Tibial artery (tissue), 4 donors: ENCODE results near the gene PLEKHJ1.

Experiments used
- DNase-seq, 2 donors: peaks; one replicate each; pipeline ENCODE4 v3.0.0-alpha.2; 2019
- H3K27ac ChIP-seq, 2 donors: fragments of 200-600 bp; sonication (generic) in 1 of 2; 1 replicate in 1 of 2; 2 replicates in 1 of 2; pipeline ENCODE4 v1.5.1; 2018 to 2019; ENCODE audit warnings: mild to moderate bottlenecking in 1 of 2
- H3K27me3 ChIP-seq, 2 donors: fragments of 200-600 bp; sonication (generic) in 1 of 2; one replicate each; pipeline versions ENCODE4 v1.5.1 to v1.6.0; 2016 to 2019
- H3K36me3 ChIP-seq, 3 donors: fragments of 200-600 bp; sonication (generic) in 2 of 3; one replicate each; pipeline ENCODE4 v1.5.1; 2016 to 2019; ENCODE audit warnings: mild to moderate bottlenecking in 2 of 3
- H3K4me1 ChIP-seq, 4 donors: fragments of 200-600 bp; sonication (generic) in 2 of 4; 1 replicate in 3 of 4; 2 replicates in 1 of 4; pipeline ENCODE4 v1.5.1; 2016 to 2019
- H3K4me3 ChIP-seq, 2 donors: fragments of 200-600 bp; sonication (generic) in 1 of 2; 1 replicate in 1 of 2; 2 replicates in 1 of 2; pipeline ENCODE4 v1.5.1; 2018 to 2019; ENCODE audit warnings: mild to moderate bottlenecking in 2 of 2
- H3K9me3 ChIP-seq, 3 donors: fragments of 200-600 bp; sonication (generic) in 1 of 3; one replicate each; pipeline ENCODE4 v1.5.1; 2016 to 2019
- intact Hi-C: fragments of 100-400 bp; cut with DNase I; formaldehyde crosslinking; loops from one replicate; pipeline ENCODE4 v1.15.0; 2023; ENCODE audit warnings: low total_unique reads
- TF ChIP-seq, protein P1 (sequence below), 2 experiments: fragments of 200-600 bp in 1 of 2; fragments of 450-650 bp in 1 of 2; IDR thresholded peaks; one replicate each; pipeline ENCODE4 v1.5.1; 2017 to 2019; ENCODE audit warnings: antibody characterized with exemption in 2 of 2, mild to moderate bottlenecking in 1 of 2, moderate library complexity in 1 of 2

PLEKHJ1 gene

GRCh38 chr19:2255112-2255845, 19.1 kb upstream of the PLEKHJ1 start:
- Histone ChIP-seq H3K36me3 (no peaks in the 10 kb centered on the region), H3K4me1 (peaks cover 0 to 36% (median 33%) of the 10 kb centered on the region in 4 donors), H3K4me3 (no peak overlapping the region), H3K9me3 (no peaks in the 10 kb centered on the region), H3K27me3 (peaks cover 3 to 40% of the 10 kb centered on the region in 2 donors), H3K27ac (no peak overlapping the region)
- intact Hi-C loops = no loop called here
- TF ChIP-seq, protein P1, sequence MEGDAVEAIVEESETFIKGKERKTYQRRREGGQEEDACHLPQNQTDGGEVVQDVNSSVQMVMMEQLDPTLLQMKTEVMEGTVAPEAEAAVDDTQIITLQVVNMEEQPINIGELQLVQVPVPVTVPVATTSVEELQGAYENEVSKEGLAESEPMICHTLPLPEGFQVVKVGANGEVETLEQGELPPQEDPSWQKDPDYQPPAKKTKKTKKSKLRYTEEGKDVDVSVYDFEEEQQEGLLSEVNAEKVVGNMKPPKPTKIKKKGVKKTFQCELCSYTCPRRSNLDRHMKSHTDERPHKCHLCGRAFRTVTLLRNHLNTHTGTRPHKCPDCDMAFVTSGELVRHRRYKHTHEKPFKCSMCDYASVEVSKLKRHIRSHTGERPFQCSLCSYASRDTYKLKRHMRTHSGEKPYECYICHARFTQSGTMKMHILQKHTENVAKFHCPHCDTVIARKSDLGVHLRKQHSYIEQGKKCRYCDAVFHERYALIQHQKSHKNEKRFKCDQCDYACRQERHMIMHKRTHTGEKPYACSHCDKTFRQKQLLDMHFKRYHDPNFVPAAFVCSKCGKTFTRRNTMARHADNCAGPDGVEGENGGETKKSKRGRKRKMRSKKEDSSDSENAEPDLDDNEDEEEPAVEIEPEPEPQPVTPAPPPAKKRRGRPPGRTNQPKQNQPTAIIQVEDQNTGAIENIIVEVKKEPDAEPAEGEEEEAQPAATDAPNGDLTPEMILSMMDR (IDR thresholded peaks at IDR 0.05) = no peak
- no peak for DNase-seq

DNA sequence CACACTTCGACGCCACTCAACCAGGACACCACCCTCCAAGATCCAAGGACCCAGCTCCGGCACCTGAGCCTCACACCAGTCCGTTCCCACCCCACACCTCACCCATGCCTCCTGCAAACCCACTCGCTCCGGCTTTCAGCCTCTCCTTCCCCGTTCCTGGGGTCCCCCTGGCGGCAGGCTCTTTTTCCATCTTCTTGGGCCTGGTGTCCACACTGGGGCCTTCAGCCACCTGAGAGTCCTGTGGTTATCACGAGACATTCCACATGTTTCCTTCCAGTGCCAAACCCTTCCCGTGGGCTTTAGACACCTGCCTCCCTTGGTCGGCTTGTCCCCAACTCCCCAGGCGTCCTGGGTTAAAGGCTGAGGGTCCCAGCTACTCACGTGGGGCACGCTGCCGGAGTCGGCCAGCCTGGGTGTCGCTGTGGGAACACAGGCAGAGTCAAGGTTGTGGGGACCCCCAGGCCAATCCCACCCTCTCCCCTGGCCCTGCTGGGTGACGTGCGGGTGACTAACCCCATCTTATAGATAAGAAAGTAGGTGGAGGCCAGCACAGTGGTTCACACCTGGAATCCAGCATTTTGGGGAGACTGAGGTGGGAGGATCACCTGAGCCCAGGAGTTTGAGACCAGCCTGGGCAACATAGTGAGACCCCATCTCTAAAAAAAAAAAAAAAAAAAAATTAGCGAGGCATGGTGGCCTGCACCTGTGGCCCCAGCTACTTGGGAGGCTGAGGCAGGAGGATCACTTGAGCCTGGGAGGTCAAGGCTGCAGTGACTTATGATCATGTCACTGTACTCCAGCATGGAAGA, 18.1 kb upstream of the PLEKHJ1 start:
- Histone ChIP-seq H3K4me1 (peaks cover 0 to 44% (median 38%) of the 10 kb centered on the region in 4 donors), H3K36me3 (no peaks in the 10 kb centered on the region), H3K4me3 (no peak overlapping the region), H3K27ac (no peak overlapping the region), H3K9me3 (no peaks in the 10 kb centered on the region), H3K27me3 (peaks cover 3 to 51% of the 10 kb centered on the region in 2 donors)
- no peak for DNase-seq
- intact Hi-C loops = no loop called here
- TF ChIP-seq, protein P1 (IDR thresholded peaks at IDR 0.05) = no peak

- H3K27ac ChIP-seq = no peak overlapping the region
- DNase-seq = no peak
- H3K36me3 ChIP-seq = peaks cover 0 to 8% (median 6%) of the 10 kb centered on the region in 3 donors
- intact Hi-C loops = no loop called here
- peaks cover 3 to 58% of the 10 kb centered on the region in 2 donors for H3K27me3 ChIP-seq
- peaks cover 0 to 44% (median 38%) of the 10 kb centered on the region in 4 donors for H3K4me1 ChIP-seq
- TF ChIP-seq, protein P1 (IDR thresholded peaks at IDR 0.05) = no peak
- H3K9me3 ChIP-seq = no peaks in the 10 kb centered on the region
- H3K4me3 ChIP-seq = peak overlapping the region in 1 of 2 donors; percentile 12
Observed at GRCh38 chr19:2253106-2254063, 17.3 kb upstream of the PLEKHJ1 start.

GRCh38 chr19:2252797-2253105, 16.6 kb upstream of the PLEKHJ1 start:
- peaks cover 0 to 44% (median 38%) of the 10 kb centered on the region in 4 donors for H3K4me1 ChIP-seq
- H3K9me3 ChIP-seq = no peaks in the 10 kb centered on the region
- H3K4me3 ChIP-seq = peak overlapping the region in 1 of 2 donors; percentile 12
- peaks cover 3 to 62% of the 10 kb centered on the region in 2 donors for H3K27me3 ChIP-seq
- H3K27ac ChIP-seq = no peak overlapping the region
- no peak for DNase-seq
- TF ChIP-seq, protein P1 (IDR thresholded peaks at IDR 0.05) = no peak
- intact Hi-C loops = no loop called here
- H3K36me3 ChIP-seq = peaks cover 5 to 14% (median 12%) of the 10 kb centered on the region in 3 donors
